Measurements from ENCODE around the gene MBP. TPM values are rescaled to one million over a fixed set of nuclear protein-coding genes. Genes with fewer than 3 reads are reported as not detected.

Gene MBP
- not detected in 2 replicates for total RNA-seq (2014; rRNA removed; shearing (Covaris generic); ENCODE audit: low replicate concordance)

GRCh38 chr18:77132369-77133050 lies at the start of gene MBP:
MBP (minus strand) TSS chr18:77132783; CDS start chr18:77105261, 27,522 bp downstream.
- H3K9me3 ChIP-seq, result no peaks in the 10 kb centered on the region
- no peak for DNase-seq
- H3K27me3 ChIP-seq, result no peaks in the 10 kb centered on the region
- H3K36me3 ChIP-seq, result no peaks in the 10 kb centered on the region
- H3K4me3 ChIP-seq, result no peak within 1 kb of the TSS

- H3K27me3 ChIP-seq, result no peaks in the 10 kb centered on the region
- H3K4me3 ChIP-seq, result no peak overlapping the region
- no peak for DNase-seq
- H3K9me3 ChIP-seq, result no peaks in the 10 kb centered on the region
- no peaks in the 10 kb centered on the region for H3K36me3 ChIP-seq
Observed at GRCh38 chr18:77181950-77182707, 49.5 kb upstream of the MBP start.

- no peak for DNase-seq
Observed at GRCh38 chr18:77178559-77178958, 46.0 kb upstream of the MBP start.

GRCh38 chr18:77177009-77177408 lies 44.4 kb upstream of the MBP start:
- H3K4me3 ChIP-seq, result no peak overlapping the region
- no peaks in the 10 kb centered on the region for H3K36me3 ChIP-seq
- no peak for DNase-seq
- no peaks in the 10 kb centered on the region for H3K9me3 ChIP-seq
- no peaks in the 10 kb centered on the region for H3K27me3 ChIP-seq

More at GRCh38 chr18:77178559-77178958, 46.0 kb upstream of the MBP start:
- Histone ChIP-seq H3K27me3 (no peaks in the 10 kb centered on the region), H3K4me3 (no peak overlapping the region), H3K36me3 (no peaks in the 10 kb centered on the region), H3K9me3 (no peaks in the 10 kb centered on the region)

- DNase-seq, result no peak
- Histone ChIP-seq H3K4me3 (no peak overlapping the region), H3K36me3 (no peaks in the 10 kb centered on the region), H3K9me3 (no peaks in the 10 kb centered on the region), H3K27me3 (no peaks in the 10 kb centered on the region)
Observed at GRCh38 chr18:77173275-77174030, 40.9 kb upstream of the MBP start.

- no peak for DNase-seq
- Histone ChIP-seq H3K9me3 (no peaks in the 10 kb centered on the region), H3K27me3 (no peaks in the 10 kb centered on the region), H3K4me3 (no peak overlapping the region), H3K36me3 (no peaks in the 10 kb centered on the region)
Observed at GRCh38 chr18:77170890-77171410, 38.4 kb upstream of the MBP start.

- H3K36me3 ChIP-seq, result no peaks in the 10 kb centered on the region
- DNase-seq, result no peak
- H3K9me3 ChIP-seq, result no peaks in the 10 kb centered on the region
- no peak overlapping the region for H3K4me3 ChIP-seq
- no peaks in the 10 kb centered on the region for H3K27me3 ChIP-seq
Observed at GRCh38 chr18:77168811-77169311, 36.3 kb upstream of the MBP start.

GRCh38 chr18:77167251-77167650 lies 34.7 kb upstream of the MBP start:
- DNase-seq, result no peak
- Histone ChIP-seq H3K9me3 (no peaks in the 10 kb centered on the region), H3K27me3 (no peaks in the 10 kb centered on the region), H3K36me3 (no peaks in the 10 kb centered on the region), H3K4me3 (no peak overlapping the region)

- no peak overlapping the region for H3K4me3 ChIP-seq
- DNase-seq, result no peak
- no peaks in the 10 kb centered on the region for H3K36me3 ChIP-seq
- H3K9me3 ChIP-seq, result no peaks in the 10 kb centered on the region
- no peaks in the 10 kb centered on the region for H3K27me3 ChIP-seq
Observed at GRCh38 chr18:77166523-77166922, 33.9 kb upstream of the MBP start.

GRCh38 chr18:77165503-77166188 lies 33.1 kb upstream of the MBP start:
- H3K9me3 ChIP-seq, result no peaks in the 10 kb centered on the region
- DNase-seq, result peak; percentile 83
- H3K36me3 ChIP-seq, result no peaks in the 10 kb centered on the region
- no peaks in the 10 kb centered on the region for H3K27me3 ChIP-seq
- no peak overlapping the region for H3K4me3 ChIP-seq

GRCh38 chr18:77164763-77165485 lies 32.3 kb upstream of the MBP start:
- H3K36me3 ChIP-seq, result no peaks in the 10 kb centered on the region
- no peak for DNase-seq
- H3K27me3 ChIP-seq, result no peaks in the 10 kb centered on the region
- H3K9me3 ChIP-seq, result no peaks in the 10 kb centered on the region
- H3K4me3 ChIP-seq, result no peak overlapping the region

- H3K4me3 ChIP-seq, result no peak overlapping the region
Observed at GRCh38 chr18:77164026-77164425, 31.4 kb upstream of the MBP start.

GRCh38 chr18:77162580-77162979 lies 30.0 kb upstream of the MBP start:
- H3K4me3 ChIP-seq, result no peak overlapping the region
- no peak for DNase-seq
- no peaks in the 10 kb centered on the region for H3K9me3 ChIP-seq
- H3K36me3 ChIP-seq, result no peaks in the 10 kb centered on the region
- no peaks in the 10 kb centered on the region for H3K27me3 ChIP-seq

More at GRCh38 chr18:77164026-77164425, 31.4 kb upstream of the MBP start:
- Histone ChIP-seq H3K27me3 (no peaks in the 10 kb centered on the region), H3K36me3 (no peaks in the 10 kb centered on the region), H3K9me3 (no peaks in the 10 kb centered on the region)
- DNase-seq, result no peak

- no peaks in the 10 kb centered on the region for H3K36me3 ChIP-seq
- no peak for DNase-seq
- no peak overlapping the region for H3K4me3 ChIP-seq
Observed at GRCh38 chr18:77161961-77162360, 29.4 kb upstream of the MBP start.

GRCh38 chr18:77161383-77161782 lies 28.8 kb upstream of the MBP start:
- H3K36me3 ChIP-seq, result no peaks in the 10 kb centered on the region
- H3K4me3 ChIP-seq, result no peak overlapping the region
- H3K9me3 ChIP-seq, result no peaks in the 10 kb centered on the region
- H3K27me3 ChIP-seq, result no peaks in the 10 kb centered on the region
- DNase-seq, result no peak

More at GRCh38 chr18:77161961-77162360, 29.4 kb upstream of the MBP start:
- Histone ChIP-seq H3K9me3 (no peaks in the 10 kb centered on the region), H3K27me3 (no peaks in the 10 kb centered on the region)

- DNase-seq, result no peak
- no peaks in the 10 kb centered on the region for H3K9me3 ChIP-seq
- no peaks in the 10 kb centered on the region for H3K36me3 ChIP-seq
- H3K27me3 ChIP-seq, result no peaks in the 10 kb centered on the region
- no peak overlapping the region for H3K4me3 ChIP-seq
Observed at GRCh38 chr18:77160515-77160914, 27.9 kb upstream of the MBP start.

Data from MG63 (cell line).